ENCODE measurements around the gene SYT1. TPM values are rescaled to one million over a fixed set of nuclear protein-coding genes. Genes with fewer than 3 reads are reported as not detected.

The SYT1 gene
- total RNA-seq, 3 donors from 2014 or later (not counting 1 experiment from before 2014, with no cell fraction given): not detected

- Histone ChIP-seq H3K4me1 (ENCODE audit: control insufficient read depth, insufficient read depth, low read length) (no peaks in the 10 kb centered on the region), H3K27ac (ENCODE audit: low read length) (no peak overlapping the region), H3K4me3 (ENCODE audit: low read length) (no peak overlapping the region), H3K27me3 (ENCODE audit: control insufficient read depth, insufficient read depth, low read length) (no peaks in the 10 kb centered on the region), H3K9me3 (ENCODE audit: control insufficient read depth, insufficient read depth, low read length) (no peaks in the 10 kb centered on the region), H3K36me3 (ENCODE audit: control insufficient read depth, insufficient read depth, low read length) (no peaks in the 10 kb centered on the region)
- Mint-ChIP-seq H3K27ac (no peak overlapping the region), H3K36me3 (no peaks in the 10 kb centered on the region), H3K9me3 (peaks cover 6% of the 10 kb centered on the region in 2 donors), H3K4me1 (no peaks in the 10 kb centered on the region), H3K4me3 (no peak overlapping the region), H3K27me3 (ENCODE audit: low read depth in 2 of 2) (no peaks in the 10 kb centered on the region)
- TF ChIP-seq CTCF (IDR thresholded peaks at IDR 0.05): no peak
- 86% methylated on average over 3 of the region's 3 CpGs for WGBS (ENCODE audit: insufficient coverage)
- intact Hi-C loops (cut with micrococcal nuclease): no loop called here
- ATAC-seq (no peak), DNase-seq (no peak)
These were observed 52.4 kb downstream of the SYT1 start for GRCh38 chr12:78916845-78917480.

- Mint-ChIP-seq H3K9me3 (peaks cover 4 to 6% of the 10 kb centered on the region in 2 donors), H3K4me3 (no peak overlapping the region), H3K27ac (no peak overlapping the region), H3K4me1 (no peaks in the 10 kb centered on the region), H3K27me3 (ENCODE audit: low read depth in 2 of 2) (no peaks in the 10 kb centered on the region), H3K36me3 (no peaks in the 10 kb centered on the region)
- no peaks in the 10 kb centered on the region for H3K4me1 ChIP-seq (ENCODE audit: control insufficient read depth, insufficient read depth, low read length)
- WGBS (ENCODE audit: insufficient coverage): 100% methylated on average over 1 of the region's 5 CpGs
- H3K36me3 ChIP-seq (ENCODE audit: control insufficient read depth, insufficient read depth, low read length): no peaks in the 10 kb centered on the region
- H3K27me3 ChIP-seq (ENCODE audit: control insufficient read depth, insufficient read depth, low read length): no peaks in the 10 kb centered on the region
- DNase-seq (no peak), ATAC-seq (no peak)
- no peak overlapping the region for H3K27ac ChIP-seq (ENCODE audit: low read length)
- no peaks in the 10 kb centered on the region for H3K9me3 ChIP-seq (ENCODE audit: control insufficient read depth, insufficient read depth, low read length)
- intact Hi-C loops (cut with micrococcal nuclease): no loop called here
- H3K4me3 ChIP-seq (ENCODE audit: low read length): no peak overlapping the region
- TF ChIP-seq CTCF (IDR thresholded peaks at IDR 0.05): no peak
These were observed 52.9 kb downstream of the SYT1 start for GRCh38 chr12:78917513-78917912.

- Histone ChIP-seq H3K27ac (ENCODE audit: low read length) (no peak overlapping the region), H3K4me1 (ENCODE audit: control insufficient read depth, insufficient read depth, low read length) (no peaks in the 10 kb centered on the region), H3K4me3 (ENCODE audit: low read length) (no peak overlapping the region), H3K36me3 (ENCODE audit: control insufficient read depth, insufficient read depth, low read length) (no peaks in the 10 kb centered on the region), H3K27me3 (ENCODE audit: control insufficient read depth, insufficient read depth, low read length) (no peaks in the 10 kb centered on the region), H3K9me3 (ENCODE audit: control insufficient read depth, insufficient read depth, low read length) (no peaks in the 10 kb centered on the region)
- 100% methylated on average over 2 of the region's 2 CpGs for WGBS (ENCODE audit: insufficient coverage)
- H3K36me3 Mint-ChIP-seq: no peaks in the 10 kb centered on the region
- no peak overlapping the region for H3K27ac Mint-ChIP-seq
- H3K4me1 Mint-ChIP-seq: no peaks in the 10 kb centered on the region
- intact Hi-C loops (cut with micrococcal nuclease): no loop called here
- ATAC-seq: no peak
- no peaks in the 10 kb centered on the region for H3K27me3 Mint-ChIP-seq (ENCODE audit: low read depth in 2 of 2)
- peaks cover 4 to 6% of the 10 kb centered on the region in 2 donors for H3K9me3 Mint-ChIP-seq
- no peak for DNase-seq
- TF ChIP-seq CTCF (IDR thresholded peaks at IDR 0.05): no peak
- H3K4me3 Mint-ChIP-seq: no peak overlapping the region
These were observed 53.7 kb downstream of the SYT1 start for GRCh38 chr12:78918268-78918667.

All from natural killer cell (primary cell).